ENCODE measurements around the gene NAA60. TPM values are rescaled to one million over a fixed set of nuclear protein-coding genes. Genes with fewer than 3 reads are reported as not detected.

NAA60 gene
- total and polyA plus RNA-seq, 2 experiments from 2014 or later = 11.2 to 49.4 TPM

DNA sequence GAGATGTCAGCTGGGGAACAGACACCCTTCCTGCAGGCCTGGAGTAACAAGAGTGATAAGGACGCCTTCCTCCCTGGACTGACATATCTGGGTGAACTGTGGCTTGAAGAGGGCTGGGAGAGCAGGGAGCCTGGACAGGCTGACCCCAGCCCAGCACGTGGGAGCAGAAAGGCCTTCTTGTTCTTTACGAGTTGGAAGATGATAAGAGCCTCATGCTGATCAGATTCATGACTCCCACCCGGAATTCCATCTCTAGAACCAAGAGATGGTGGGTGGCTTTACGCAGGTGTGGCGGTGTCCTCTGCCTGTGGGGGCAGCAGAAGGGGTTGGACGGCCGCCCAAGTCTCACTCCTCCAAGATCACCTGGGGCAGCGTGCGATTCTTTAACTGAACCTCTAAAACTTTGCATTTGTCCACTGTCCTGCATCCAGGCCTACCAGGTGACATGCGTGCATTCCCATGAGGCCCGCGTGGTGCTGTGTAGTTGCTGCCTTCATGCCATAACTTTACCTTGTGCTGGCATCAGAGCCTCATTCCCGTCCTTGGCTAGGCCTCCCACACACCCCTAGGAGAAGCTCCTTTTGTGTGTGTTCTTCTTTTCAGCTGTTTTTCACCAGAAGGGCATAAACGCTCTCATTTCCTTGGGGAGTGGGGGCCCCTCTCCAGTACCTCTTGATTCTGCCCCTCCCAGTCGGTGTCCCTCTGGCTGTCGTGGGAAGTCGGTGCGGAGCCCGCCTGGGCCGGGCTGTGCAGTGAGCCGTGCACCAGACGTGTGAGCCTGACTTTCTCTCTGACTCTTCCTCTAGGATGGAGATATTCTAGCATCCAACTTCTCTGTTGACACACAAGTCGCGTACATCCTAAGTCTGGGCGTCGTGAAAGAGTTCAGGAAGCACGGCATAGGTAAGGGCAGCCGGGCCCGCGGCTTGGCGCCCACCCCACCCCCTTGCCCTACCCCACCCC, 38.5 kb downstream of the NAA60 start:
- H3K4me3 ChIP-seq = no peak overlapping the region
- H3K9ac ChIP-seq = no peak overlapping the region
- DNase-seq = no peak
- H3K4me2 ChIP-seq (ENCODE audit: unreplicated experiment) = no peak overlapping the region
- H3K27ac ChIP-seq = no peak overlapping the region
- WGBS, 2 experiments (ENCODE audit: low coverage in 1 of 2, low lambda C conversion rate in 2 of 2, missing lambda C conversion rate in 2 of 2) = 91 to 93% methylated on average over 27 to 32 of the region's 32 CpGs
- peaks cover 18% of the 10 kb centered on the region; the same call in 1 of the 2 replicates for H3K36me3 ChIP-seq (ENCODE audit: low read depth)
- no peaks in the 10 kb centered on the region for H3F3A ChIP-seq (ENCODE audit: insufficient read depth)
- H3K9me2 ChIP-seq (ENCODE audit: insufficient read depth) = no peaks in the 10 kb centered on the region
- no peaks in the 10 kb centered on the region for H3K9me3 ChIP-seq (ENCODE audit: low read depth)
- in situ Hi-C loops (cut with MboI) = no loop called here
- TF ChIP-seq EZH2phosphoT487 (IDR thresholded peaks at IDR 0.05; ENCODE audit: insufficient read depth, low read depth) = no peak
- no peak for TF ChIP-seq EZH2 (IDR thresholded peaks at IDR 0.05; ENCODE audit: insufficient read depth, poor library complexity, severe bottlenecking)
- H3K4me1 ChIP-seq (ENCODE audit: insufficient read depth) = no peaks in the 10 kb centered on the region
- no peaks in the 10 kb centered on the region for H3K27me3 ChIP-seq (replicated peaks; ENCODE audit: insufficient read depth)
- H2AFZ ChIP-seq = no peak overlapping the region
- no peaks in the 10 kb centered on the region; the same call in 1 of the 2 replicates for H4K20me1 ChIP-seq (ENCODE audit: insufficient read depth)
- peaks cover 53% of the 10 kb centered on the region for H3K79me2 ChIP-seq (ENCODE audit: insufficient read depth)

DNA sequence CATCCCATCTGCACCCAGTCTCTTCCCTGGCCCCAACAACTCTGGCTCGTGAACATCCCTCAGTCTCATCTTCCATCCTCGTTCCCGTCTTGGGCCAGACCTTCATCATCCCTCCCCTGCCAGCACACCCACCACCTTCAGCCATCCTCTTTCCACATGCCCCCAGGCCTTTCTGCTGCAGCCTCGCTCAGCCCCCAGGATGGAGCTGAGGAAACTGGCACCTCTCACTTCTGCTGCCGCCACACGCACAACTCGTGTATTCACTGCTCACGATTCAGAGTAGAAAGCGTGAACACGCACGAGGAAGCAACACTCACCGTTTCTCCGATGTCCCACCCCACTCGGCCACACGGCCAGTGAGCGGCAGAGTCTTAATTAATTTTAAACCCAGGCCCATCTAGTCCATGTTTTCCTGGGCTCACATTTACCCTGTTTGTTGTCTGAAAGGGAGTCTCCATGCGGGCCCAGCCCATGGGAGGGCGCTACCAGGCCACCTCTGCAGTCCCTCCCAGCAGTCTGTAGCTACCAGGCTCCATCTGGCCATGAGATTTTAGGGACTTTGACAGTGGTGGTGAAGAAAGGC, 39.3 kb downstream of the NAA60 start:
- no peak overlapping the region for H2AFZ ChIP-seq
- H3K9ac ChIP-seq = no peak overlapping the region
- in situ Hi-C loops (cut with MboI) = no loop called here
- peaks cover 45% of the 10 kb centered on the region for H3K79me2 ChIP-seq (ENCODE audit: insufficient read depth)
- no peak for TF ChIP-seq EZH2 (IDR thresholded peaks at IDR 0.05; ENCODE audit: insufficient read depth, poor library complexity, severe bottlenecking)
- no peak for TF ChIP-seq EZH2phosphoT487 (IDR thresholded peaks at IDR 0.05; ENCODE audit: insufficient read depth, low read depth)
- H3K4me2 ChIP-seq (ENCODE audit: unreplicated experiment) = no peak overlapping the region
- no peak for DNase-seq
- no peaks in the 10 kb centered on the region for H4K20me1 ChIP-seq (ENCODE audit: insufficient read depth)
- no peaks in the 10 kb centered on the region for H3K4me1 ChIP-seq (ENCODE audit: insufficient read depth)
- WGBS, 2 experiments (ENCODE audit: low coverage in 1 of 2, low lambda C conversion rate in 2 of 2, missing lambda C conversion rate in 2 of 2) = 92 to 93% methylated on average over 18 of the region's 18 CpGs
- peaks cover 18% of the 10 kb centered on the region; the same call in 1 of the 2 replicates for H3K36me3 ChIP-seq (ENCODE audit: low read depth)
- H3K9me3 ChIP-seq (ENCODE audit: low read depth) = no peaks in the 10 kb centered on the region
- H3K4me3 ChIP-seq = no peak overlapping the region
- no peak overlapping the region for H3K27ac ChIP-seq
- no peaks in the 10 kb centered on the region for H3K9me2 ChIP-seq (ENCODE audit: insufficient read depth)
- H3K27me3 ChIP-seq (replicated peaks; ENCODE audit: insufficient read depth) = no peaks in the 10 kb centered on the region
- H3F3A ChIP-seq (ENCODE audit: insufficient read depth) = no peaks in the 10 kb centered on the region

DNA sequence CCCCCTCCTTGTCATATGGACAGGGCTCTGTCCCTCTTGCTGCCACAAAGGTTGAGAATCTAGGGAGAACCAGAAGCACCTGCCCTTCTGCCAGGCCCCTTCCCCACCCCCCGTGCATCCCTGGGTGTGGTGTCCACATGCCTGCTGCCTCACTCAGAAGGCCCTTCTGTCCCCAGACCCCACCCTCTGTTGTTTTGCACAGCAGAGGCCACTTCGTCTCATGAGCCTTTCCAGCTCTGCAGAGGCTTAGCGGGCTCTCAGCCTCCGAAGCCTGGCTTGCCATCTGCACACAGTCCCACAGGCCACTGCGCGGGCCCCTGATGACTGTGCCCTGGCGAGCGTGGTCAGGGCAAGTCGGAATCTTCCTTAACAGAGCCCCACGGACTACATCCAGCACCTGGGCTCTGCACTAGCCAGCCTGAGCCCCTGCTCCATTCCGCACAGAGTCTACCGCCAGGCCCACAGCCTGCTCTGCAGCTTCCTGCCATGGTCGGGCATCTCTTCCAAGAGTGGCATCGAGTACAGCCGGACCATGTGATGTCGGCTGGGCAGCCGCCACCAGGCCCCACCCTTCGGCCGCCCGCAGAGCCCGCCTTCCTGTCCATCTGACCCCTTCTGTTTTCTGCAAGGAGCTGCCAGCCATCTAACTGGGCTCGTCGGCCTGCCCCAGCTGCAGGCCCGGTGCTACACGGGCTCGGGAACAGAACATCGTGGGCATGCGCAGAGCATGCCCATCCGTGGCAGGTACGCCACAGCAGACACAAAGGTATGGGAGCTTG, 41.0 kb downstream of the NAA60 start:
- H3K4me1 ChIP-seq (ENCODE audit: insufficient read depth) = no peaks in the 10 kb centered on the region
- H4K20me1 ChIP-seq (ENCODE audit: insufficient read depth) = no peaks in the 10 kb centered on the region
- H3K36me3 ChIP-seq (ENCODE audit: low read depth) = peaks cover 18% of the 10 kb centered on the region; the same call in 1 of the 2 replicates
- no peaks in the 10 kb centered on the region for H3K9me2 ChIP-seq (ENCODE audit: insufficient read depth)
- no peak overlapping the region for H3K9ac ChIP-seq
- WGBS, 2 experiments (ENCODE audit: low coverage in 1 of 2, low lambda C conversion rate in 2 of 2, missing lambda C conversion rate in 2 of 2) = 87% methylated on average over 29 to 30 of the region's 30 CpGs
- H3K9me3 ChIP-seq (ENCODE audit: low read depth) = no peaks in the 10 kb centered on the region
- no peak overlapping the region for H3K4me3 ChIP-seq
- in situ Hi-C loops (cut with MboI) = no loop called here
- H2AFZ ChIP-seq = no peak overlapping the region
- no peak for DNase-seq
- H3F3A ChIP-seq (ENCODE audit: insufficient read depth) = no peaks in the 10 kb centered on the region
- peaks cover 28% of the 10 kb centered on the region for H3K79me2 ChIP-seq (ENCODE audit: insufficient read depth)
- H3K4me2 ChIP-seq (ENCODE audit: unreplicated experiment) = no peak overlapping the region
- H3K27ac ChIP-seq = no peak overlapping the region
- H3K27me3 ChIP-seq (replicated peaks; ENCODE audit: insufficient read depth) = no peaks in the 10 kb centered on the region
- no peak for TF ChIP-seq EZH2phosphoT487 (IDR thresholded peaks at IDR 0.05; ENCODE audit: insufficient read depth, low read depth)
- TF ChIP-seq EZH2 (IDR thresholded peaks at IDR 0.05; ENCODE audit: insufficient read depth, poor library complexity, severe bottlenecking) = no peak

DNA sequence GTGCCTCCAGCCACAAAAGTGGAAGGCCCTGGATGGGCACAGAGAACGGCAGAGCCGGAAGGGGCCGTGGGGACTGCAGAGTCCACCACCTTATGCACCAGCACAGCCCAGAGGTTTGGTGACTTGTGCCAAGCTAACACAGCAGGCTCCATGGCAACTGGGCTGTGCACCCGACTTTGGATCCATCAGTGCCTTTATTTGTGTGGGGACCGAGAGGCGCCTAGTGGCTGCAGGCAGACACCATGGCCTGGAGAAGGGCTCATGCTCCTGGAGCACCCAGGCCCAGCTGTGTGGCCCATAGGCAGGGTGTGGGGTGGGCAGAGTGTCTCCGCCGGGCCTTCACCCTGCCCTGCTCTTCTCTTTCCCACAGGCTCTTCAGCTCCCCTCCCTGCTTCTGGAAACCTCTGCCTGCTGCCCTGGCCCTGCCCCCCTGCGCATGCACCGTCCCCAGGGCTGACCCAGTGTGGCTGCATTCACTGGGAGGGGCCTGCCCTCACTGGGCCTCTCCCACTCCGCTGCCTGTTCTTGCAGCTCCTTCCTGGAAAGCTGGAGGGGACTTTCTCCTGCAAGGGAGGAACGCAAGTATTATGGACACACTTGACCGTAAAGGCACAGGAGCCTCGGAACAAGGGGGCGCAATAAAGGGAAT, 41.7 kb downstream of the NAA60 start:
- Histone ChIP-seq H3K79me2 (ENCODE audit: insufficient read depth) (peaks cover 21% of the 10 kb centered on the region), H3K9me3 (ENCODE audit: low read depth) (no peaks in the 10 kb centered on the region), H2AFZ (no peak overlapping the region), H3K9me2 (ENCODE audit: insufficient read depth) (no peaks in the 10 kb centered on the region), H3K9ac (no peak overlapping the region), H3K27ac (no peak overlapping the region), H3K4me3 (no peak overlapping the region), H3K27me3 (replicated peaks; ENCODE audit: insufficient read depth) (no peaks in the 10 kb centered on the region), H4K20me1 (ENCODE audit: insufficient read depth) (no peaks in the 10 kb centered on the region), H3K4me2 (ENCODE audit: unreplicated experiment) (no peak overlapping the region), H3K4me1 (ENCODE audit: insufficient read depth) (no peaks in the 10 kb centered on the region), H3K36me3 (ENCODE audit: low read depth) (peaks cover 18% of the 10 kb centered on the region; the same call in 1 of the 2 replicates), H3F3A (ENCODE audit: insufficient read depth) (no peaks in the 10 kb centered on the region)
- no peak for DNase-seq
- TF ChIP-seq EZH2 (IDR thresholded peaks at IDR 0.05; ENCODE audit: insufficient read depth, poor library complexity, severe bottlenecking) (no peak), EZH2phosphoT487 (IDR thresholded peaks at IDR 0.05; ENCODE audit: insufficient read depth, low read depth) (no peak)
- 87 to 88% methylated on average over 14 to 15 of the region's 15 CpGs for WGBS, 2 experiments (ENCODE audit: low coverage in 1 of 2, low lambda C conversion rate in 2 of 2, missing lambda C conversion rate in 2 of 2)
- in situ Hi-C loops (cut with MboI) = no loop called here
